PC-9 (cell line): ENCODE results near the gene USP24. TPM values are rescaled to one million over a fixed set of nuclear protein-coding genes. Genes with fewer than 3 reads are reported as not detected.
"Not testable (repeated sequence)": the region's sequence is repeated elsewhere in the genome, so short reads cannot be mapped to it uniquely, and the experiment has no call there.

ENCODE experiments used
- BruUV-seq: library from RNA; stranded (reverse); fragments of 400-500 nt; replicated peaks from 2 replicates; lab custom pipeline; 2021; lab: Mats Ljungman, UMichigan
- CTCF ChIA-PET: fragments of 300-600 bp; sonication (Branson Sonifier 250); formaldehyde crosslinking; loops from one replicate; lab custom pipeline; 2022; ENCODE audit warnings: antibody characterized with exemption; lab: Charles Lee
- POLR2A ChIA-PET: fragments of 300-600 bp; sonication (Branson Sonifier 250); formaldehyde crosslinking; loops from one replicate; lab custom pipeline; 2022; ENCODE audit warnings: antibody characterized with exemption; ENCODE audit not compliant: unreplicated experiment; lab: Charles Lee
- DNase-seq, 2 experiments: peaks; one replicate each; pipeline versions ENCODE4 v3.0.0 to v3.0.0-alpha.2; 2015 to 2022; ENCODE audit warnings: mixed read lengths in 1 of 2
- H2AFZ ChIP-seq: fragments of 200-600 bp; sonication (generic); 2 replicates; pipeline ENCODE4 v1.8.1; 2017; ENCODE audit warnings: antibody characterized with exemption
- H3F3A ChIP-seq: fragments of 200-600 bp; sonication (generic); 2 replicates; pipeline ENCODE4 v1.8.1; 2017; ENCODE audit warnings: antibody characterized with exemption, mild to moderate bottlenecking, low read depth; ENCODE audit not compliant: insufficient read depth
- H3K27ac ChIP-seq: fragments of 200-600 bp; sonication (generic); 2 replicates; pipeline ENCODE4 v1.6.1; 2016; ENCODE audit warnings: mixed run types
- H3K27me3 ChIP-seq: fragments of 200-600 bp; sonication (generic); 2 replicates; pipeline ENCODE4 v1.6.1; 2016; ENCODE audit warnings: low read depth, mixed run types; ENCODE audit not compliant: insufficient read depth
- H3K36me3 ChIP-seq: fragments of 200-600 bp; sonication (generic); 2 replicates; pipeline ENCODE4 v1.6.1; 2016; ENCODE audit warnings: low read depth, mixed run types
- H3K4me1 ChIP-seq: fragments of 200-600 bp; sonication (generic); replicated peaks from 2 replicates; pipeline ENCODE4 v1.6.1; 2016; ENCODE audit warnings: mixed run types; ENCODE audit not compliant: insufficient read depth
- H3K4me2 ChIP-seq: fragments of 200-600 bp; sonication (generic); 2 replicates; pipeline ENCODE4 v1.6.1; 2017; ENCODE audit warnings: mixed run types
- H3K4me3 ChIP-seq: fragments of 200-600 bp; sonication (generic); 2 replicates; pipeline ENCODE4 v1.6.1; 2016; ENCODE audit warnings: mixed run types
- H3K79me2 ChIP-seq: fragments of 200-600 bp; sonication (generic); 2 replicates; pipeline ENCODE4 v1.6.1; 2017; ENCODE audit warnings: low read depth, mixed run types
- H3K9me2 ChIP-seq: fragments of 200-600 bp; sonication (generic); 2 replicates; pipeline ENCODE4 v1.8.1; 2017; ENCODE audit warnings: mild to moderate bottlenecking; ENCODE audit not compliant: insufficient read depth
- H3K9me3 ChIP-seq: fragments of 200-600 bp; sonication (generic); 2 replicates; pipeline ENCODE4 v1.8.1; 2016; ENCODE audit warnings: low read depth; ENCODE audit not compliant: insufficient read depth
- H4K20me1 ChIP-seq: fragments of 200-600 bp; sonication (generic); 2 replicates; pipeline ENCODE4 v1.8.1; 2017; ENCODE audit not compliant: insufficient read depth
- EZH2 ChIP-seq: fragments of 200-600 bp; sonication (generic); IDR thresholded peaks from 2 replicates; pipeline ENCODE4 v1.8.0; 2017; ENCODE audit warnings: antibody characterized with exemption, low read depth
- intact Hi-C: fragments of 100-400 bp; cut with micrococcal nuclease; formaldehyde crosslinking; loops from one replicate; pipeline ENCODE4 v1.10.0; 2022; ENCODE audit not compliant: unreplicated experiment
- microRNA-seq: library from miRNA; unstranded; fragments of <30 nt; microRNA quantifications from one replicate; pipeline ENCODE4 v1.2.0, GENCODE V29; 2021; ENCODE audit warnings: borderline number of aligned reads, borderline replicate concordance
- total RNA-seq: library from RNA; stranded (reverse); gene quantifications from 2 replicates; pipeline ENCODE4 v1.2.3, GENCODE V29; 2021
- TF ChIP-seq, protein P1 (sequence below): fragments of 200-600 bp; sonication (generic); conservative IDR thresholded peaks from 2 replicates; pipeline ENCODE4 v1.6.1; 2017; ENCODE audit warnings: mixed run types, antibody characterized with exemption, mild to moderate bottlenecking, moderate library complexity

USP24 gene
- total RNA-seq, 1 experiment from 2014 or later, result 61.0 TPM

DNA sequence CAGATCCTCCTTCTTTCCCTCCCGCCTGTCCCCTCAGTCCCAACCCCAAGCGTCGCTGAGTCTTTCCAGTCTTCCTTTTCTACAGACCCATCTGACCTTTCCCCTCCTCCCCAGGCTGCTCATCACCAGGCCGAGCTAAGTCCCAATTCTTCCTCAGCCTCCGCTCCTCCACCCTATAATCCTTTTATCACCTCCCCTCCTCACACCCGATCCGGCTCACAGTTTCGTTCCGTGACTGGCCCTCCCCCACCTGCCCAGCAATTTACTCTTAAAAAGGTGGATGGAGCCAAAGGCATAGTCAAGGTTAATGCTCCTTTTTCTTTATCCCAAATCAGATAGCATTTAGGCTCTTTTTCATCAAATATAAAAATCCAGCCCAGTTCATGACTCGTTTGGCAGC is 191.0 kb downstream of the USP24 start:
- H3K9me2 ChIP-seq, H3K79me2 ChIP-seq, H3K4me2 ChIP-seq, H4K20me1 ChIP-seq, BruUV-seq, DNase-seq, H2AFZ ChIP-seq, H3K9me3 ChIP-seq, H3K27ac ChIP-seq, CTCF ChIA-PET, H3K4me1 ChIP-seq, POLR2A ChIA-PET, H3K27me3 ChIP-seq, H3K36me3 ChIP-seq, H3F3A ChIP-seq, H3K4me3 ChIP-seq: not testable (repeated sequence)
- intact Hi-C loops, result loop anchor here (10.0 kb wide), 1 partner anchor 219 kb away; the partner anchor contains the start of gene TTC22

GRCh38 chr1:55021942-55022546 is 193.1 kb downstream of the USP24 start:
- Histone ChIP-seq H4K20me1 (no peaks in the 10 kb centered on the region), H3K9me2 (no peaks in the 10 kb centered on the region), H3K27me3 (no peaks in the 10 kb centered on the region), H3K4me2 (no peak overlapping the region), H3K4me3 (no peak overlapping the region), H3K79me2 (no peaks in the 10 kb centered on the region), H3K36me3 (no peaks in the 10 kb centered on the region), H3K27ac (no peak overlapping the region), H2AFZ (peak overlapping the region; percentile 66; the same call in 1 of the 2 replicates), H3F3A (no peaks in the 10 kb centered on the region), H3K4me1 (no peaks in the 10 kb centered on the region), H3K9me3 (no peaks in the 10 kb centered on the region)
- POLR2A ChIA-PET, result interaction anchor here (0.5 kb wide), 2 partner anchors 71 to 390 kb away, joined by 4 read pairs; no protein-coding TSS in a partner anchor
- CTCF ChIA-PET, result interaction anchor here (0.5 to 2.4 kb wide), 21 partner anchors 10 to 900 kb away, joined by 3 to 31 read pairs (median 3); partner anchors contain the start of gene BSND
- DNase-seq, result peak; percentile 82 to 92
- TF ChIP-seq, protein P1, sequence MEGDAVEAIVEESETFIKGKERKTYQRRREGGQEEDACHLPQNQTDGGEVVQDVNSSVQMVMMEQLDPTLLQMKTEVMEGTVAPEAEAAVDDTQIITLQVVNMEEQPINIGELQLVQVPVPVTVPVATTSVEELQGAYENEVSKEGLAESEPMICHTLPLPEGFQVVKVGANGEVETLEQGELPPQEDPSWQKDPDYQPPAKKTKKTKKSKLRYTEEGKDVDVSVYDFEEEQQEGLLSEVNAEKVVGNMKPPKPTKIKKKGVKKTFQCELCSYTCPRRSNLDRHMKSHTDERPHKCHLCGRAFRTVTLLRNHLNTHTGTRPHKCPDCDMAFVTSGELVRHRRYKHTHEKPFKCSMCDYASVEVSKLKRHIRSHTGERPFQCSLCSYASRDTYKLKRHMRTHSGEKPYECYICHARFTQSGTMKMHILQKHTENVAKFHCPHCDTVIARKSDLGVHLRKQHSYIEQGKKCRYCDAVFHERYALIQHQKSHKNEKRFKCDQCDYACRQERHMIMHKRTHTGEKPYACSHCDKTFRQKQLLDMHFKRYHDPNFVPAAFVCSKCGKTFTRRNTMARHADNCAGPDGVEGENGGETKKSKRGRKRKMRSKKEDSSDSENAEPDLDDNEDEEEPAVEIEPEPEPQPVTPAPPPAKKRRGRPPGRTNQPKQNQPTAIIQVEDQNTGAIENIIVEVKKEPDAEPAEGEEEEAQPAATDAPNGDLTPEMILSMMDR, result peak; percentile 93
- TF ChIP-seq EZH2, result no peak
- intact Hi-C loops, result loop anchor here (1.0 to 10.0 kb wide), 6 partner anchors 25 to 533 kb away; partner anchors contain the start of gene TTC22
- no TSS peak for BruUV-seq

DNA sequence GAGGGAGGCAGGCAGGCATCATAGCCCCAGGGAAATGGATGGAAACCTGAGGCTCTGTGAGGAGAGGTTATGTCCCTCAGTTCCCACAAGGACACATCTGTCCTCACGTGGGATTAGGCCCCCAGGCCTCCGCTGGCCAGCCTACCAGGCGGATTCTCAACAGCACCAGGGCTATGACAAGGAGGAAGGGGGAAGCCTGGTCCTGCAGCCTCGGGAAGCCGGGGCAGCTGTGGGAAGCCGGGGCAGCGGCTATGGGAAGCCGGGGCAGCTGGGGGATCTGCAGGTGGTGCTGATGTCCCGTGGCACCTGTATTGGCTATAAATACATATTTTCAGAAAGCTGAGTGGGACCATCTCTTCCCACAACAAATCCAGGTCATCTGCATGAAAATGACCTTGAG is 196.8 kb downstream of the USP24 start:
- no peaks in the 10 kb centered on the region for H4K20me1 ChIP-seq
- ChIA-PET CTCF (no interaction called here), POLR2A (no interaction called here)
- H3K27me3 ChIP-seq, result peaks cover 13% of the 10 kb centered on the region; the same call in 1 of the 2 replicates
- H3K9me2 ChIP-seq, result no peaks in the 10 kb centered on the region
- no peak overlapping the region for H3K27ac ChIP-seq
- H3K4me1 ChIP-seq, result no peaks in the 10 kb centered on the region
- no peaks in the 10 kb centered on the region for H3K9me3 ChIP-seq
- H3K36me3 ChIP-seq, result no peaks in the 10 kb centered on the region
- H3K79me2 ChIP-seq, result no peaks in the 10 kb centered on the region
- BruUV-seq, result no TSS peak
- no peak overlapping the region for H2AFZ ChIP-seq
- TF ChIP-seq, protein P1, result no peak
- TF ChIP-seq EZH2, result no peak
- no peaks in the 10 kb centered on the region for H3F3A ChIP-seq
- no peak overlapping the region for H3K4me3 ChIP-seq
- intact Hi-C loops, result no loop called here
- no peak overlapping the region for H3K4me2 ChIP-seq
- no peak for DNase-seq

Small RNAs within 50 kb of the gene (microRNA-seq; reads per million reads assigned to microRNA genes)
- gene MIR4422, result 2.0 reads per million

Other genes with a start within 250 kb of the USP24 start
- 3.8 and 5.0 TPM in 2 replicates for gene TMEM61, start 234.7 kb downstream of the USP24 start, total RNA-seq
- 0.09 TPM in 1 of 2 replicates, not detected in the other for gene BSND, start 216.4 kb downstream of the USP24 start, total RNA-seq
- gene PCSK9, start 175.8 kb downstream of the USP24 start, total RNA-seq, result 60.7 and 133 TPM in 2 replicates